HL-60 (cell line): ENCODE results near the gene TSPAN1.

ENCODE experiments used
- POLR2AphosphoS5 ChIP-seq: IDR thresholded peaks from 2 replicates; pipeline ENCODE4 v1.6.1; 2012; ENCODE audit warnings: low read depth
- TF ChIP-seq, protein P1 (sequence below): IDR thresholded peaks from one replicate; pipeline ENCODE4 v1.5.1; 2011; ENCODE audit warnings: low read length, control low read depth, inconsistent platforms; ENCODE audit not compliant: insufficient read depth

- TF ChIP-seq, protein P1, sequence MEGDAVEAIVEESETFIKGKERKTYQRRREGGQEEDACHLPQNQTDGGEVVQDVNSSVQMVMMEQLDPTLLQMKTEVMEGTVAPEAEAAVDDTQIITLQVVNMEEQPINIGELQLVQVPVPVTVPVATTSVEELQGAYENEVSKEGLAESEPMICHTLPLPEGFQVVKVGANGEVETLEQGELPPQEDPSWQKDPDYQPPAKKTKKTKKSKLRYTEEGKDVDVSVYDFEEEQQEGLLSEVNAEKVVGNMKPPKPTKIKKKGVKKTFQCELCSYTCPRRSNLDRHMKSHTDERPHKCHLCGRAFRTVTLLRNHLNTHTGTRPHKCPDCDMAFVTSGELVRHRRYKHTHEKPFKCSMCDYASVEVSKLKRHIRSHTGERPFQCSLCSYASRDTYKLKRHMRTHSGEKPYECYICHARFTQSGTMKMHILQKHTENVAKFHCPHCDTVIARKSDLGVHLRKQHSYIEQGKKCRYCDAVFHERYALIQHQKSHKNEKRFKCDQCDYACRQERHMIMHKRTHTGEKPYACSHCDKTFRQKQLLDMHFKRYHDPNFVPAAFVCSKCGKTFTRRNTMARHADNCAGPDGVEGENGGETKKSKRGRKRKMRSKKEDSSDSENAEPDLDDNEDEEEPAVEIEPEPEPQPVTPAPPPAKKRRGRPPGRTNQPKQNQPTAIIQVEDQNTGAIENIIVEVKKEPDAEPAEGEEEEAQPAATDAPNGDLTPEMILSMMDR, result no peak
- TF ChIP-seq POLR2AphosphoS5, result no peak
Measured at GRCh38 chr1:46176211-46176865, 1.5 kb downstream of the TSPAN1 start, which contains the start of gene P3R3URF.
